CD14-positive monocyte (primary cell): ENCODE measurements around the gene CUX1. TPM values are rescaled to one million over a fixed set of nuclear protein-coding genes. Genes with fewer than 3 reads are reported as not detected.
A peak's percentile ranks its signal among the peaks of the same experiment; 100 is the strongest.

Experiments used
- DNase-seq, 3 donors: peaks; one replicate each; pipeline ENCODE4 v3.0.0-alpha.2; 2011 to 2022
- H2AFZ ChIP-seq: 2 replicates; pipeline ENCODE4 v1.6.0; 2012; ENCODE audit warnings: mild to moderate bottlenecking, low read depth, low read length, inconsistent platforms; ENCODE audit not compliant: insufficient read depth, poor library complexity, severe bottlenecking
- H3K27ac ChIP-seq, 2 donors: 1 replicate in 1 of 2; 2 replicates in 1 of 2; pipeline ENCODE4 v1.5.1; 2012 to 2013; ENCODE audit warnings: low read length in 2 of 2, control low read depth in 1 of 2, inconsistent platforms in 1 of 2, low read depth in 1 of 2, mild to moderate bottlenecking in 1 of 2
- H3K27me3 ChIP-seq, 2 donors: one replicate each; pipeline versions ENCODE4 v1.6.0 to v1.6.1; 2011 to 2013; ENCODE audit warnings: low read length in 2 of 2; ENCODE audit not compliant: control insufficient read depth in 2 of 2, insufficient read depth in 2 of 2
- H3K36me3 ChIP-seq, 2 donors: replicated peaks in 1 of 2; 1 replicate in 1 of 2; 2 replicates in 1 of 2; pipeline versions ENCODE4 v1.5.1 to v1.6.1; 2012 to 2013; ENCODE audit warnings: low read length in 2 of 2, control low read depth in 1 of 2, inconsistent platforms in 1 of 2, mild to moderate bottlenecking in 1 of 2; ENCODE audit not compliant: insufficient read depth in 2 of 2, control insufficient read depth in 1 of 2
- H3K4me1 ChIP-seq, 2 donors: 1 replicate in 1 of 2; 2 replicates in 1 of 2; pipeline versions ENCODE4 v1.5.1 to v1.6.1; 2012 to 2013; ENCODE audit warnings: low read length in 2 of 2, control low read depth in 1 of 2, inconsistent platforms in 1 of 2, mild to moderate bottlenecking in 1 of 2, moderate library complexity in 1 of 2; ENCODE audit not compliant: insufficient read depth in 2 of 2, control insufficient read depth in 1 of 2
- H3K4me2 ChIP-seq: replicated peaks from 2 replicates; pipeline ENCODE3; 2012; ENCODE audit warnings: low read length, moderate library complexity, mild to moderate bottlenecking; ENCODE audit not compliant: poor library complexity, severe bottlenecking; ENCODE audit errors: extremely low read depth
- H3K4me3 ChIP-seq, 3 experiments: fragments of 200-600 bp in 1 of 3; sonication (generic) in 1 of 3; replicated peaks in 1 of 3; 1 replicate in 2 of 3; 2 replicates in 1 of 3; pipeline ENCODE4 v1.5.1; 2011 to 2013; ENCODE audit warnings: low read length in 3 of 3, mild to moderate bottlenecking in 3 of 3, control low read depth in 2 of 3, low read depth in 2 of 3, inconsistent platforms in 1 of 3, moderate library complexity in 1 of 3
- H3K79me2 ChIP-seq: 2 replicates; pipeline ENCODE4 v1.6.0; 2012; ENCODE audit warnings: mild to moderate bottlenecking, control low read depth, inconsistent platforms, low read length, moderate library complexity; ENCODE audit not compliant: insufficient read depth
- H3K9ac ChIP-seq: 2 replicates; pipeline ENCODE4 v1.6.0; 2017; ENCODE audit warnings: low read length, mild to moderate bottlenecking; ENCODE audit not compliant: insufficient read depth, poor library complexity, severe bottlenecking
- H3K9me3 ChIP-seq, 2 donors: replicated peaks in 1 of 2; 1 replicate in 1 of 2; 2 replicates in 1 of 2; pipeline versions ENCODE4 v1.5.1 to v1.6.1; 2012 to 2013; ENCODE audit warnings: low read length in 2 of 2, control low read depth in 1 of 2; ENCODE audit not compliant: control insufficient read depth in 1 of 2, insufficient read depth in 1 of 2
- H4K20me1 ChIP-seq: 2 replicates; pipeline ENCODE4 v1.6.0; 2012; ENCODE audit warnings: mild to moderate bottlenecking, low read length, control low read depth, moderate library complexity; ENCODE audit not compliant: insufficient read depth
- H3K27ac Mint-ChIP-seq, 7 donors: one replicate each; pipeline ENCODE4 v1.8.0; 2020; ENCODE audit warnings: mild to moderate bottlenecking in 7 of 7, mixed read lengths in 7 of 7, moderate library complexity in 6 of 7, inconsistent platforms in 2 of 7
- H3K27me3 Mint-ChIP-seq, 3 donors: one replicate each; pipeline ENCODE4 v1.8.0; 2021 to 2022; ENCODE audit warnings: low read depth in 3 of 3, mild to moderate bottlenecking in 3 of 3, mixed read lengths in 3 of 3, moderate library complexity in 3 of 3, inconsistent platforms in 1 of 3
- H3K36me3 Mint-ChIP-seq, 2 donors: one replicate each; pipeline ENCODE4 v1.8.0; 2020; ENCODE audit warnings: mixed read lengths in 2 of 2, inconsistent platforms in 1 of 2, mild to moderate bottlenecking in 1 of 2
- H3K4me1 Mint-ChIP-seq: one replicate; pipeline ENCODE4 v1.8.0; 2020; ENCODE audit warnings: mild to moderate bottlenecking, mixed read lengths
- H3K4me3 Mint-ChIP-seq, 2 donors: one replicate each; pipeline ENCODE4 v1.8.0; 2020; ENCODE audit warnings: mild to moderate bottlenecking in 2 of 2, mixed read lengths in 2 of 2, moderate library complexity in 1 of 2
- H3K9me3 Mint-ChIP-seq, 7 donors: one replicate each; pipeline ENCODE4 v1.8.0; 2020 to 2022; ENCODE audit warnings: mixed read lengths in 7 of 7, mild to moderate bottlenecking in 6 of 7, moderate library complexity in 6 of 7, inconsistent platforms in 2 of 7
- WGBS: methylation state at CpG from one replicate; pipeline ENCODE4 v1.1.5; 2013; ENCODE audit warnings: missing lambda C conversion rate; ENCODE audit not compliant: insufficient coverage; 5-methylcytosine and 5-hydroxymethylcytosine counted together
- intact Hi-C, 2 donors: fragments of 100-400 bp; cut with micrococcal nuclease; formaldehyde crosslinking; loops; one replicate each; pipeline versions ENCODE4 v1.15.0 to v1.15.1; 2023
- polyA plus RNA-seq, 3 donors: library from polyadenylated mRNA; depleted of rRNA in 1 of 3; unstranded in 2 of 3; stranded (reverse) in 1 of 3; fragments of 300-500 nt in 2 of 3; fragments of >200 nt in 1 of 3; fragmentation: Illumina TruSeq in 2 of 3; gene quantifications; 1 replicate in 2 of 3; 2 replicates in 1 of 3; pipeline ENCODE4 v1.2.3, GENCODE V29; 2012 to 2021
- TF ChIP-seq, protein P1 (sequence below): fragments of 200-600 bp; IDR thresholded peaks from one replicate; pipeline ENCODE4 v1.8.0; 2022; ENCODE audit warnings: antibody characterized with exemption, mild to moderate bottlenecking

CUX1 gene
- polyA plus RNA-seq, 3 donors, result 17.6 to 38.0 (median 28.0) TPM

GRCh38 chr7:102106625-102107024 lies 289.2 kb downstream of the CUX1 start:
- H3K79me2 ChIP-seq, result no peaks in the 10 kb centered on the region
- no peak overlapping the region for H2AFZ ChIP-seq
- Mint-ChIP-seq H3K27ac (peak overlapping the region in 3 of 7 donors; percentile 43 to 74 (median 54)), H3K4me1 (no peaks in the 10 kb centered on the region), H3K9me3 (no peaks in the 10 kb centered on the region), H3K4me3 (no peak overlapping the region), H3K27me3 (no peaks in the 10 kb centered on the region), H3K36me3 (peaks cover 62 to 92% of the 10 kb centered on the region in 2 donors)
- peaks cover 71 to 99% of the 10 kb centered on the region in 2 donors for H3K36me3 ChIP-seq
- H4K20me1 ChIP-seq, result no peaks in the 10 kb centered on the region
- no peaks in the 10 kb centered on the region for H3K4me1 ChIP-seq
- no peak overlapping the region for H3K4me2 ChIP-seq
- intact Hi-C loops, result no loop called here
- H3K9me3 ChIP-seq, result no peaks in the 10 kb centered on the region
- DNase-seq, result no peak
- WGBS, result 96% methylated on average over 5 of the region's 5 CpGs
- no peak overlapping the region for H3K9ac ChIP-seq
- no peak overlapping the region for H3K4me3 ChIP-seq
- TF ChIP-seq, protein P1, sequence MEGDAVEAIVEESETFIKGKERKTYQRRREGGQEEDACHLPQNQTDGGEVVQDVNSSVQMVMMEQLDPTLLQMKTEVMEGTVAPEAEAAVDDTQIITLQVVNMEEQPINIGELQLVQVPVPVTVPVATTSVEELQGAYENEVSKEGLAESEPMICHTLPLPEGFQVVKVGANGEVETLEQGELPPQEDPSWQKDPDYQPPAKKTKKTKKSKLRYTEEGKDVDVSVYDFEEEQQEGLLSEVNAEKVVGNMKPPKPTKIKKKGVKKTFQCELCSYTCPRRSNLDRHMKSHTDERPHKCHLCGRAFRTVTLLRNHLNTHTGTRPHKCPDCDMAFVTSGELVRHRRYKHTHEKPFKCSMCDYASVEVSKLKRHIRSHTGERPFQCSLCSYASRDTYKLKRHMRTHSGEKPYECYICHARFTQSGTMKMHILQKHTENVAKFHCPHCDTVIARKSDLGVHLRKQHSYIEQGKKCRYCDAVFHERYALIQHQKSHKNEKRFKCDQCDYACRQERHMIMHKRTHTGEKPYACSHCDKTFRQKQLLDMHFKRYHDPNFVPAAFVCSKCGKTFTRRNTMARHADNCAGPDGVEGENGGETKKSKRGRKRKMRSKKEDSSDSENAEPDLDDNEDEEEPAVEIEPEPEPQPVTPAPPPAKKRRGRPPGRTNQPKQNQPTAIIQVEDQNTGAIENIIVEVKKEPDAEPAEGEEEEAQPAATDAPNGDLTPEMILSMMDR, result no peak
- peak overlapping the region in 1 of 2 donors; percentile 8 for H3K27ac ChIP-seq
- H3K27me3 ChIP-seq, result no peaks in the 10 kb centered on the region

DNA sequence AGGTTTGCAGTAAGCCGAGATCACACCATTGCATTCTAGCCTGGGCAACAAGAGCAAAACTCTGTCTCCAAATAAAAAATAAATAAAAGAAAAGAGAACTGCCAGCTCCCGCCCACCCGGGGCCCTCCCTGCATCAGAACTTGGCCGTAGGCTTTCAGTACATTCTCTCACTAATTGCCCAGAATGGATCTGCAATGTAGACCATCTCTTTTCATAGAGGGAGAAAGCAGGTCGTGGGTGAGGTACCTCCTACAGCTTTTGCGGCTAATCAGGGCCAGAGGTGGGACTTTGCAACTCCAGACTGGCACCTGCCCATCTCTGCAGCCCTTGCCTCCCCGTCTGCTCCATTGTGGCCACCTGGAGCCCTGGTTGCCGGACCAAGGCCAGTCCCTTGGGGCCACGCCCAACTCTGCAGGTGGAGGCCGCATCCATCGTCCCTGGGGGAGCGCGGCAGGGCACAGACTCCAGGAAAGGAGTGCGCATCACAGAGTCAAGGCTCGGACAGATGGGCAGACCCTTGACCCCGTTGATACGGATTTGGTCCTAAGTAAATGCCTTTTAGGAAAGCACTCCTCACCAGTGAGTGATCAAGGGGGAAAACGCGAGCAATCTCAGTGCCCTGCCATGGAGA lies 290.2 kb downstream of the CUX1 start:
- H2AFZ ChIP-seq, result no peak overlapping the region
- H3K4me2 ChIP-seq, result no peak overlapping the region
- no peak for DNase-seq
- peaks cover 69 to 99% of the 10 kb centered on the region in 2 donors for H3K36me3 ChIP-seq
- Mint-ChIP-seq H3K4me1 (no peaks in the 10 kb centered on the region), H3K36me3 (peaks cover 65 to 92% of the 10 kb centered on the region in 2 donors), H3K27me3 (peaks cover 0 to 2% (median 0%) of the 10 kb centered on the region in 3 donors), H3K27ac (peak overlapping the region in 1 of 7 donors; percentile 43), H3K9me3 (no peaks in the 10 kb centered on the region), H3K4me3 (no peak overlapping the region)
- no peak overlapping the region for H3K27ac ChIP-seq
- 95% methylated on average over 14 of the region's 19 CpGs for WGBS
- no peaks in the 10 kb centered on the region for H3K79me2 ChIP-seq
- no peaks in the 10 kb centered on the region for H3K4me1 ChIP-seq
- TF ChIP-seq, protein P1, result no peak
- no peaks in the 10 kb centered on the region for H4K20me1 ChIP-seq
- no peak overlapping the region for H3K9ac ChIP-seq
- H3K9me3 ChIP-seq, result no peaks in the 10 kb centered on the region
- H3K4me3 ChIP-seq, result no peak overlapping the region
- no peaks in the 10 kb centered on the region for H3K27me3 ChIP-seq
- intact Hi-C loops, result no loop called here
